Lower lobe of right lung (tissue), 2 donors: ENCODE results near the gene ESR1. TPM values are rescaled to one million over a fixed set of nuclear protein-coding genes. Genes with fewer than 3 reads are reported as not detected.

Source experiments
- ATAC-seq, 2 donors: fragments of 200-7000 bp; cut with Tn5 transposase; one replicate each; pipeline ENCODE4 v1.9.1; 2020 to 2022; ENCODE audit warnings: mild to moderate bottlenecking in 2 of 2, moderate library complexity in 2 of 2
- DNase-seq: peaks from one replicate; pipeline ENCODE4 v3.0.0-alpha.2; 2020
- H3K27ac ChIP-seq: fragments of 200-600 bp; one replicate; pipeline ENCODE4 v1.8.0; 2022
- H3K27me3 ChIP-seq: fragments of 200-600 bp; one replicate; pipeline ENCODE4 v1.8.0; 2022; ENCODE audit warnings: low read depth
- H3K36me3 ChIP-seq: fragments of 200-600 bp; one replicate; pipeline ENCODE4 v1.8.0; 2022; ENCODE audit warnings: mild to moderate bottlenecking
- H3K4me1 ChIP-seq: fragments of 200-600 bp; one replicate; pipeline ENCODE4 v1.8.0; 2022
- H3K4me3 ChIP-seq: fragments of 200-600 bp; one replicate; pipeline ENCODE4 v1.8.0; 2022; ENCODE audit warnings: mild to moderate bottlenecking
- H3K9me3 ChIP-seq: fragments of 200-600 bp; one replicate; pipeline ENCODE4 v1.8.0; 2022
- intact Hi-C: fragments of 100-400 bp; cut with DNase I; formaldehyde crosslinking; loops from one replicate; pipeline ENCODE4 v1.11.0; 2022
- total RNA-seq: library from RNA; stranded (reverse); fragmentation: NEBNext Ultra II Directional; extraction: Animal tissue kit (Norgen Biotek cat#: 25700); gene quantifications from one replicate; pipeline ENCODE4 v1.2.1, GENCODE V29; 2021
- TF ChIP-seq, protein P1 (sequence below): fragments of 200-600 bp; IDR thresholded peaks from one replicate; pipeline ENCODE4 v1.8.0; 2022; ENCODE audit warnings: antibody characterized with exemption, mild to moderate bottlenecking
- donor health status: DM: no; HTN: yes; CAD: no; lungs with severe emphysema.

Gene ESR1
- total RNA-seq, 1 donor from 2014 or later: 3.7 TPM

- TF ChIP-seq, protein P1, sequence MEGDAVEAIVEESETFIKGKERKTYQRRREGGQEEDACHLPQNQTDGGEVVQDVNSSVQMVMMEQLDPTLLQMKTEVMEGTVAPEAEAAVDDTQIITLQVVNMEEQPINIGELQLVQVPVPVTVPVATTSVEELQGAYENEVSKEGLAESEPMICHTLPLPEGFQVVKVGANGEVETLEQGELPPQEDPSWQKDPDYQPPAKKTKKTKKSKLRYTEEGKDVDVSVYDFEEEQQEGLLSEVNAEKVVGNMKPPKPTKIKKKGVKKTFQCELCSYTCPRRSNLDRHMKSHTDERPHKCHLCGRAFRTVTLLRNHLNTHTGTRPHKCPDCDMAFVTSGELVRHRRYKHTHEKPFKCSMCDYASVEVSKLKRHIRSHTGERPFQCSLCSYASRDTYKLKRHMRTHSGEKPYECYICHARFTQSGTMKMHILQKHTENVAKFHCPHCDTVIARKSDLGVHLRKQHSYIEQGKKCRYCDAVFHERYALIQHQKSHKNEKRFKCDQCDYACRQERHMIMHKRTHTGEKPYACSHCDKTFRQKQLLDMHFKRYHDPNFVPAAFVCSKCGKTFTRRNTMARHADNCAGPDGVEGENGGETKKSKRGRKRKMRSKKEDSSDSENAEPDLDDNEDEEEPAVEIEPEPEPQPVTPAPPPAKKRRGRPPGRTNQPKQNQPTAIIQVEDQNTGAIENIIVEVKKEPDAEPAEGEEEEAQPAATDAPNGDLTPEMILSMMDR: no peak
- intact Hi-C loops: no loop called here
- no peaks in the 10 kb centered on the region for H3K9me3 ChIP-seq
- DNase-seq (no peak), ATAC-seq (no peak)
- H3K27ac ChIP-seq: no peak overlapping the region
- no peaks in the 10 kb centered on the region for H3K36me3 ChIP-seq
- H3K4me1 ChIP-seq: no peaks in the 10 kb centered on the region
- no peak overlapping the region for H3K4me3 ChIP-seq
- H3K27me3 ChIP-seq: no peaks in the 10 kb centered on the region
Measured at GRCh38 chr6:151837223-151837622, 29.7 kb downstream of the ESR1 start.

- H3K4me1 ChIP-seq: no peaks in the 10 kb centered on the region
- intact Hi-C loops: no loop called here
- H3K27me3 ChIP-seq: no peaks in the 10 kb centered on the region
- no peak for DNase-seq
- H3K36me3 ChIP-seq: no peaks in the 10 kb centered on the region
- no peak overlapping the region for H3K27ac ChIP-seq
- TF ChIP-seq, protein P1: no peak
- no peak for ATAC-seq
- H3K4me3 ChIP-seq: no peak overlapping the region
- no peaks in the 10 kb centered on the region for H3K9me3 ChIP-seq
Measured at GRCh38 chr6:151842816-151843215, 35.3 kb downstream of the ESR1 start.

- Histone ChIP-seq H3K36me3 (no peaks in the 10 kb centered on the region), H3K27me3 (no peaks in the 10 kb centered on the region)
- peak in 1 of 2 donors; percentile 49 for ATAC-seq
Measured at GRCh38 chr6:151847064-151847463, 39.6 kb downstream of the ESR1 start.

GRCh38 chr6:151850479-151851003 is 43.1 kb downstream of the ESR1 start:
- Histone ChIP-seq H3K27me3 (no peaks in the 10 kb centered on the region), H3K4me1 (no peaks in the 10 kb centered on the region), H3K27ac (no peak overlapping the region), H3K9me3 (no peaks in the 10 kb centered on the region), H3K36me3 (no peaks in the 10 kb centered on the region), H3K4me3 (no peak overlapping the region)
- ATAC-seq (no peak), DNase-seq (no peak)
- TF ChIP-seq, protein P1: no peak
- intact Hi-C loops: no loop called here

More at GRCh38 chr6:151847064-151847463, 39.6 kb downstream of the ESR1 start:
- Histone ChIP-seq H3K27ac (no peak overlapping the region), H3K4me1 (no peaks in the 10 kb centered on the region), H3K9me3 (no peaks in the 10 kb centered on the region), H3K4me3 (no peak overlapping the region)
- intact Hi-C loops: no loop called here
- no peak for DNase-seq
- TF ChIP-seq, protein P1: no peak

DNA sequence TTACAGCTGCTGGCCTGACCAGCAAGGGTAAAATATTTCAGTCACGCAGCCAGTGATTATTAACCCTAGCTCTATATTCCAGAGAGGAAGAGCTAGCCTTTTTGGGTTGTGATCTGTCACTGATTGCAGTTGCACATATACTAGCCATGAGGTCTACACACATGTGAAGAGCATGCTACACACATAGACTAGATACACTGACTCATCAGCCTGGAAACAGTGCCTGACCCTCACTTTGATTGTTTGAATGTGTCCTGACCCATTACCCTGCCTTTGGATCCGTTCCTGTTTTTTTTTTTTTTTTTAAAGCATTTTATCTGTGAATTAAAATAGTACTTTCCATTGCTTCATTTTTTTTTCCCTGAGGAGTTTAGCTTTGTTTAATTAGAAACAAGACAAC is 50.8 kb downstream of the ESR1 start:
- H3K36me3 ChIP-seq: no peaks in the 10 kb centered on the region
- DNase-seq: no peak
- no peaks in the 10 kb centered on the region for H3K27me3 ChIP-seq
- H3K27ac ChIP-seq: no peak overlapping the region
- H3K4me1 ChIP-seq: no peaks in the 10 kb centered on the region
- intact Hi-C loops: no loop called here
- ATAC-seq: no peak
- TF ChIP-seq, protein P1: no peak
- H3K4me3 ChIP-seq: no peak overlapping the region
- no peaks in the 10 kb centered on the region for H3K9me3 ChIP-seq
